GM23248 (cell line): ENCODE measurements around the gene HNRNPR.

ENCODE experiments used
- EZH2 ChIP-seq: fragments of 200-600 bp; sonication (generic); IDR thresholded peaks from 2 replicates; pipeline ENCODE4 v1.6.1; 2018; ENCODE audit warnings: antibody characterized with exemption, mild to moderate bottlenecking; ENCODE audit not compliant: insufficient read depth, poor library complexity, severe bottlenecking
- EZH2phosphoT487 ChIP-seq: fragments of 200-600 bp; sonication (generic); IDR thresholded peaks from 2 replicates; pipeline ENCODE4 v1.6.1; 2018; ENCODE audit warnings: antibody characterized with exemption, moderate library complexity, mild to moderate bottlenecking, low read depth; ENCODE audit not compliant: insufficient read depth

DNA sequence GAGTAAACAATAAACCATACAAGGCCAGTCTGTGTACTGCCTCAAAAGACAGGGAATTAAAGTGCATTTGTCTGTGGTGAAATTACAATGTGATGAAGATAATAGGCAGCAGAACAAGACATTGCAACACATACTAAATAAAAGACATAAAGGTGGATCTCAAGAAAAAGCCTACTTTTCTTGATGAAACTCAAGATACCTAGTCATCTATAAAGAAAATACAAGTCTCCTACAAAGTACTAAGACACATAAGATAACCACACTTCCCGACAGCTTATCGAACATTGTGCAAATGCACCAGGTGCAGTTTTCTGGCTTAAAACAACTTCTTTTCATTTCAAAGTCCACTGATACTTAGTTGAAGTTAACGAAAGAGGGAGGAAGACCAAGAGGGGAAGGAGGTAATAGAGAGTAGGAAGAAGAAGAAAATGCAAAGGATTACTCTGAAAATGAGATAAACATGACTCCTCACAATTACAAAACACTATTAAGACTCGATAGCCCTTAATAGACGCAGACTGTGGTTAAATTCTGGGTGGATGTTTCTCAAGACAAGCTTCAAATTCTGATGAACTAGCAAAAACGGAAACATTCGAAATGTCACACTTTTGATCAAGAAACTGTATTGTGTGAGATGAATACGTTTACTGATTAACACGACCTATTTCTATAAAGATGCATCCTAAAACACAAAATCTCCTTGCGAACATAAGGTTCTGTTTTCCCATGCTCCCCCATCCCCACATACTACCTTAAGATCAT, 2.0 kb downstream of the HNRNPR start:
- TF ChIP-seq EZH2 (no peak), EZH2phosphoT487 (no peak)
